Femur (tissue), 1 donor: ENCODE results near the gene RAP1A.
A peak's percentile ranks its signal among the peaks of the same experiment; 100 is the strongest.

Experiments used
- DNase-seq: peaks from one replicate; pipeline ENCODE4 v3.0.0-alpha.2; 2017

Gene RAP1A

GRCh38 chr1:111619635-111620440, at the start of gene RAP1A:
RAP1A (plus strand) TSS chr1:111619789; CDS start chr1:111691361, 71,572 bp downstream.
- DNase-seq, result peak; percentile 97

GRCh38 chr1:111569913-111570312, 49.7 kb upstream of the RAP1A start:
- DNase-seq, result no peak

- DNase-seq, result no peak
Measured at GRCh38 chr1:111570781-111571181, 48.8 kb upstream of the RAP1A start.

- DNase-seq, result no peak
Measured at GRCh38 chr1:111571239-111571638, 48.4 kb upstream of the RAP1A start.

GRCh38 chr1:111571987-111572386, 47.6 kb upstream of the RAP1A start:
- DNase-seq, result no peak

- DNase-seq, result no peak
Measured at GRCh38 chr1:111576547-111576946, 43.0 kb upstream of the RAP1A start.

- DNase-seq, result no peak
Measured at GRCh38 chr1:111577814-111578213, 41.8 kb upstream of the RAP1A start.

- no peak for DNase-seq
Measured at GRCh38 chr1:111581166-111581565, 38.4 kb upstream of the RAP1A start.

GRCh38 chr1:111582016-111582415, 37.6 kb upstream of the RAP1A start:
- DNase-seq, result no peak

- no peak for DNase-seq
Measured at GRCh38 chr1:111582644-111583618, 36.7 kb upstream of the RAP1A start.

GRCh38 chr1:111585447-111586086, 34.0 kb upstream of the RAP1A start:
- DNase-seq, result no peak

- DNase-seq, result no peak
Measured at GRCh38 chr1:111586112-111586511, 33.5 kb upstream of the RAP1A start.

GRCh38 chr1:111587509-111588174, 31.9 kb upstream of the RAP1A start:
- DNase-seq, result no peak

GRCh38 chr1:111591937-111592336, 27.7 kb upstream of the RAP1A start:
- no peak for DNase-seq

- peak; percentile 82 for DNase-seq
Measured at GRCh38 chr1:111592389-111593361, 26.9 kb upstream of the RAP1A start.

- no peak for DNase-seq
Measured at GRCh38 chr1:111593403-111594305, 25.9 kb upstream of the RAP1A start.

- no peak for DNase-seq
Measured at GRCh38 chr1:111594306-111594693, 25.3 kb upstream of the RAP1A start.

GRCh38 chr1:111595807-111596206, 23.8 kb upstream of the RAP1A start:
- DNase-seq, result no peak

- DNase-seq, result no peak
Measured at GRCh38 chr1:111596499-111596898, 23.1 kb upstream of the RAP1A start.

- no peak for DNase-seq
Measured at GRCh38 chr1:111597426-111597825, 22.2 kb upstream of the RAP1A start.
